GM12801 (cell line): ENCODE measurements around the gene TM4SF20.

Source experiments
- TF ChIP-seq, protein P1 (sequence below): IDR thresholded peaks from one replicate; pipeline ENCODE4 v1.5.1; 2011; ENCODE audit warnings: control low read depth; ENCODE audit not compliant: insufficient read length; ENCODE audit errors: extremely low read depth

TM4SF20 gene

DNA sequence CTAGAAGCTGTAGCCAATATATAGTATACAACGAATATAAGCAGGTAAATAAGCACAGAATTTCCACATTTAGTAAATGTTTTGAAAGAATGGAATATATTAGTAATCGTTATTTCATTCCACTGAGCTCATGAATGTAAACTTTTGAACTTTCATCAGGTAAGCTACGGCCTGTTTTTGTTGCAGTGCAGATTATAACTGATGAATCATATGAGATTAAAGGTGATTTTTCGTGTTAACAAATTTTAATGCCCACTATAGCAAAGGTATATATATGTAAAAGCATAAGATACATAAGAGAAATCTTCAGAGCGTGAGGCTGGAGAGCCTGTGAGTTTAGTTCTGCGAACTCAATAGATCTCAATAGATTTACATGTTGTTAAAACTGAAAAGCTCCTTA, 7.5 kb upstream of the TM4SF20 start:
- TF ChIP-seq, protein P1, sequence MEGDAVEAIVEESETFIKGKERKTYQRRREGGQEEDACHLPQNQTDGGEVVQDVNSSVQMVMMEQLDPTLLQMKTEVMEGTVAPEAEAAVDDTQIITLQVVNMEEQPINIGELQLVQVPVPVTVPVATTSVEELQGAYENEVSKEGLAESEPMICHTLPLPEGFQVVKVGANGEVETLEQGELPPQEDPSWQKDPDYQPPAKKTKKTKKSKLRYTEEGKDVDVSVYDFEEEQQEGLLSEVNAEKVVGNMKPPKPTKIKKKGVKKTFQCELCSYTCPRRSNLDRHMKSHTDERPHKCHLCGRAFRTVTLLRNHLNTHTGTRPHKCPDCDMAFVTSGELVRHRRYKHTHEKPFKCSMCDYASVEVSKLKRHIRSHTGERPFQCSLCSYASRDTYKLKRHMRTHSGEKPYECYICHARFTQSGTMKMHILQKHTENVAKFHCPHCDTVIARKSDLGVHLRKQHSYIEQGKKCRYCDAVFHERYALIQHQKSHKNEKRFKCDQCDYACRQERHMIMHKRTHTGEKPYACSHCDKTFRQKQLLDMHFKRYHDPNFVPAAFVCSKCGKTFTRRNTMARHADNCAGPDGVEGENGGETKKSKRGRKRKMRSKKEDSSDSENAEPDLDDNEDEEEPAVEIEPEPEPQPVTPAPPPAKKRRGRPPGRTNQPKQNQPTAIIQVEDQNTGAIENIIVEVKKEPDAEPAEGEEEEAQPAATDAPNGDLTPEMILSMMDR, result no peak

GRCh38 chr2:227383686-227384085, 4.6 kb upstream of the TM4SF20 start:
- TF ChIP-seq, protein P1, result no peak

DNA sequence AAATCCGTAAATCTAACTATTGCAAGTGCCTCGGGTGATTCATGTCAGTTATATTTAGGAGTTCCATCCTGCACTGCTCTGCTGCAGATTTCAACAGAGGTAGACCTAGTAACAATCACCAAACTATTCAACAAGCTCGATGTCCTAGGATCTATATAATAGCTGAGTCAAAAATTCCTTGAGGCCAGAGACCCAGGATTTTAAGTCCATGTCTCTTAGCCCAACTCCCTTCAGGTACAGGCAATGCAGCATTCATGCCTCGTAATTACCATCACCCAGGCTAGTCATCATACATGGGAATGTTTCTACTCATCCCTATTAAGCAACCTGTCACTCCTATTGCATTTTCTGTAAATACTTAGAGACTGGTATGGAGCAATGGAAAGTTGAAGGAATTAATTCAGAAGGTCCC, 729 bp downstream of the TM4SF20 start:
- TF ChIP-seq, protein P1, result no peak

DNA sequence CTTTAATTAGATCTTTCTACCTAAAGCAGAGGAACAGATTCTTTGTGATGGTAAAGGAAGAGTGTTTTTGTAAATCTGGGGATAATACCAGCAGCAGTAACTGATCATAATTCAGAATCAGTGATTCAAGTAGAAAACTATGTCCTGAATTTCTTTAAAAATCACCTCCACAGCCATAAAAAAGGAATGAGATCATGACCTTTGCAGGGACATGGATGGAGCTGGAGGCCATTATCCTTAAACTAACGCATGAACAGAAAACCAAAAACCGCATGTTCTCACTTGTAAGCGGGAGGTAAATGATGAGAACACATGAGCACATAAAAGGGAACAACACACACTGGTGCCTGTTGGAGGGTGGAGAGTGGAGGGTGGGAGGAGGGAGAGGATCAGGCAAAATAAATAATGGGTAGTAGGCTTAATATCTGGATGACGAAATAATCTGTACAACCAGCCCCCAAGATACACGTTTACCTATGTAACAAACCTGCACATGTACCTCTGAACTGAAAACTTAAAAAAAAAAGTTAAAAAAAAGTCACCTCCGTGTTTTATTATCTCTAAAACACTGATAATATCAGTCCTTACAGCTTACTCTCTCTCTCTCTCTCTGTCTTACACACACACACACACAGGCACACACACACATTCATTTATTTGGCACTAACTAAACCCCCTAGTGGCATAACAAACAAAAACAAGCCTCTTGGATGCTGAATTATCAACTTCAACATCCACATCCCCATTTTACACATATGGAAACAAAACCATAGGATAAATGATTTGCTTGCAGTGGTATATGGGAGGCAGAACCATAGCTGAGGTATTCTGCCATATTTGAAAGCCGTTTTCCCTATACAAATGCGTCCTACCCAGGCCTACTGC, 1.4 kb downstream of the TM4SF20 start:
- TF ChIP-seq, protein P1, result no peak

DNA sequence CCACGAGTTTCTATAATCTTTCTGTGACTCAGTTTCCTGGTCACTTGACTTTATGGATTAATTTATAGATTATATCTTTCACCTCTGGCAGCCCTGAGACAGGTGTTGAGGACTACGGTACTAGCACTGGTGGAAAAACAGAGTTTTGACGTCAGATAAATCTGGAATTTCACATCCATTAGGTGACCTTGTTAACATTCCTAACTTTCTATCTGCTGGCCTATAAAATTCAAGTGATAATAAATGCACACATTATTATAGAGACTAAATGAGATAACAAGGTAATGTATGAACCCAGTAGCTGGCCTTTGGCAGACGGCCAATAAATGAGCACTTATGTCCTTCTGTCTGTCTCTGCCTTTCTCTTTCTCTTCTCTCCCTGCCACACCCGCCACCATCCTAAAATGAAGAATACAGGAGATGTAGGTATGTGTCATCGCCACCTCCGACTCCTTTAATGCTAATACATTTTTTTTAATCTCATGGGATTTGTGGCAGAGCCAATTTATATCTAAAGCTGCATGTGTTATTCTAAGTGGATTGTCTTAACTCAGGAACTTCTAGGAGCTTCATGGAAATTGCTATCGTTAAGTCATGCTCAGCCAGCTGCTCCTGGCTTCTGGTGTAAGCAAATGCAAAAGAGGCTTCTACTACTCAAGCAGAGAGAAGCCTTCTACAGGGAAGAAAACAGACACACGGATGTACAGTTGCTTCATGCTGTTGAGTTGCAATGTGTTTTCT, 2.3 kb downstream of the TM4SF20 start:
- TF ChIP-seq, protein P1, result no peak

DNA sequence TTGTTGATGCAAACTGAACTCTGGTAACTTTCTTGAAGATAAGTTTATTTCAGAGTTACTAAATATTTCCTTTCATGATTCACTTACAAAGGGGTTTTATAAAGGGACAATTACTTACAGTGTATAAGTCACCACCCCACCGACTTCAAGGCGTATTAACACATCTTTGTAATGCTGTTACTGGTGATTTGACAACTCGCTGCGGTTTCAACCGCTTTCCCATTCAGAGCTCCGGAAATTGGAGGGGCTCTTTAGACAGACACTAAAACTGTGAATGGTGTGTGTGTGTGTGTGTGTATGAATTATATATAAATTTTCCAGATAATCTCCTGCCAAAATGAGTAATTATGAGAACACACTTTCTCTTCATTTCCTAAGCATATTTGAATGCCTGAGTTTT, 4.9 kb downstream of the TM4SF20 start:
- TF ChIP-seq, protein P1, result no peak

- TF ChIP-seq, protein P1, result no peak
Measured at GRCh38 chr2:227373389-227373788, 5.7 kb downstream of the TM4SF20 start.
